Measurements from ENCODE around the gene DNAJB1.

GRCh38 chr19:14526423-14526822 is 8.2 kb upstream of the DNAJB1 start:
- TF ChIP-seq EZH2phosphoT487 (IDR thresholded peaks at IDR 0.05; ENCODE audit: borderline replicate concordance, low read length) = no peak
- no peak for TF ChIP-seq CTCF (IDR thresholded peaks at IDR 0.05; ENCODE audit: low read depth, low read length, poor library complexity, severe bottlenecking)

Measured in DOHH2 (cell line).